Measurements from ENCODE around the gene ZNF525. TPM values are rescaled to one million over a fixed set of nuclear protein-coding genes. Genes with fewer than 3 reads are reported as not detected.
"Not testable (repeated sequence)": the region's sequence is repeated elsewhere in the genome, so short reads cannot be mapped to it uniquely, and the experiment has no call there.

ZNF525 gene
- total RNA-seq, 2 experiments from 2014 or later = 13.5 to 16.3 TPM

DNA sequence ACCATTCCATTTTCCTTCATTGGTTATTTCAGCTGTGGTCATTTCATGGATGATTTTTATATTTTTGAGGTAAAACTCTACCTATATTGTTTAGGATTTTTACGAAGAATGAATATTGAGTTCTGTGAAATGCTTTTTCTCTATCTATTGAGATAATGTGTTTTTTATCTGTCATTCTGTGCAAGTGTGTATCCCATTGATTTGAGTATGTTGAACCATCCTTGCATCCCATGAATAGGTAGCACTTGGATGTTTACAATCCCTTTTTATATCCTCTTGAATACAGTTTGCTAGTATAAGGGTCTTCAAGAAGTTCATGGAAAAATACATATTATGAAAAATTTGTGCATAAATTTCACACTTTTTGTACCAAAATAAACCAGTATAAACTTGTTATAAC lies 9.8 kb upstream of the ZNF525 start:
- no peaks in the 10 kb centered on the region for H3K4me1 ChIP-seq (ENCODE audit: insufficient read depth, low read length)
- peaks cover 61% of the 10 kb centered on the region for H3K36me3 Mint-ChIP-seq (ENCODE audit: low read depth)
- no peak overlapping the region for H3K27ac Mint-ChIP-seq
- TF ChIP-seq, protein P1, sequence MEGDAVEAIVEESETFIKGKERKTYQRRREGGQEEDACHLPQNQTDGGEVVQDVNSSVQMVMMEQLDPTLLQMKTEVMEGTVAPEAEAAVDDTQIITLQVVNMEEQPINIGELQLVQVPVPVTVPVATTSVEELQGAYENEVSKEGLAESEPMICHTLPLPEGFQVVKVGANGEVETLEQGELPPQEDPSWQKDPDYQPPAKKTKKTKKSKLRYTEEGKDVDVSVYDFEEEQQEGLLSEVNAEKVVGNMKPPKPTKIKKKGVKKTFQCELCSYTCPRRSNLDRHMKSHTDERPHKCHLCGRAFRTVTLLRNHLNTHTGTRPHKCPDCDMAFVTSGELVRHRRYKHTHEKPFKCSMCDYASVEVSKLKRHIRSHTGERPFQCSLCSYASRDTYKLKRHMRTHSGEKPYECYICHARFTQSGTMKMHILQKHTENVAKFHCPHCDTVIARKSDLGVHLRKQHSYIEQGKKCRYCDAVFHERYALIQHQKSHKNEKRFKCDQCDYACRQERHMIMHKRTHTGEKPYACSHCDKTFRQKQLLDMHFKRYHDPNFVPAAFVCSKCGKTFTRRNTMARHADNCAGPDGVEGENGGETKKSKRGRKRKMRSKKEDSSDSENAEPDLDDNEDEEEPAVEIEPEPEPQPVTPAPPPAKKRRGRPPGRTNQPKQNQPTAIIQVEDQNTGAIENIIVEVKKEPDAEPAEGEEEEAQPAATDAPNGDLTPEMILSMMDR (IDR thresholded peaks at IDR 0.05) = no peak
- no peak overlapping the region for H3K4me3 Mint-ChIP-seq
- H3K9me3 ChIP-seq (ENCODE audit: control insufficient read depth in 1 of 2, insufficient read depth in 1 of 2, low read length in 2 of 2) = peaks cover 52 to 79% of the 10 kb centered on the region in 2 experiments
- no peaks in the 10 kb centered on the region for H3K27me3 ChIP-seq (ENCODE audit: control insufficient read depth in 1 of 2, insufficient read depth in 2 of 2, low read length in 2 of 2)
- no peak for ATAC-seq (ENCODE audit: poor library complexity)
- ChIA-PET POLR2A (no interaction called here), CTCF (no interaction called here)
- peaks cover 17% of the 10 kb centered on the region for H3K9me3 Mint-ChIP-seq
- intact Hi-C loops (cut with DNase I, micrococcal nuclease) = no loop called here
- no peak overlapping the region for H3K27ac ChIP-seq (ENCODE audit: low read depth in 1 of 2, low read length in 2 of 2)
- peaks cover 10% of the 10 kb centered on the region for H3K36me3 ChIP-seq (ENCODE audit: insufficient read depth, low read length)
- no peaks in the 10 kb centered on the region for H3K27me3 Mint-ChIP-seq
- H3K4me1 Mint-ChIP-seq (ENCODE audit: low read depth) = no peaks in the 10 kb centered on the region
- no peak overlapping the region for H3K4me3 ChIP-seq (ENCODE audit: low read length)
- no peak for DNase-seq

DNA sequence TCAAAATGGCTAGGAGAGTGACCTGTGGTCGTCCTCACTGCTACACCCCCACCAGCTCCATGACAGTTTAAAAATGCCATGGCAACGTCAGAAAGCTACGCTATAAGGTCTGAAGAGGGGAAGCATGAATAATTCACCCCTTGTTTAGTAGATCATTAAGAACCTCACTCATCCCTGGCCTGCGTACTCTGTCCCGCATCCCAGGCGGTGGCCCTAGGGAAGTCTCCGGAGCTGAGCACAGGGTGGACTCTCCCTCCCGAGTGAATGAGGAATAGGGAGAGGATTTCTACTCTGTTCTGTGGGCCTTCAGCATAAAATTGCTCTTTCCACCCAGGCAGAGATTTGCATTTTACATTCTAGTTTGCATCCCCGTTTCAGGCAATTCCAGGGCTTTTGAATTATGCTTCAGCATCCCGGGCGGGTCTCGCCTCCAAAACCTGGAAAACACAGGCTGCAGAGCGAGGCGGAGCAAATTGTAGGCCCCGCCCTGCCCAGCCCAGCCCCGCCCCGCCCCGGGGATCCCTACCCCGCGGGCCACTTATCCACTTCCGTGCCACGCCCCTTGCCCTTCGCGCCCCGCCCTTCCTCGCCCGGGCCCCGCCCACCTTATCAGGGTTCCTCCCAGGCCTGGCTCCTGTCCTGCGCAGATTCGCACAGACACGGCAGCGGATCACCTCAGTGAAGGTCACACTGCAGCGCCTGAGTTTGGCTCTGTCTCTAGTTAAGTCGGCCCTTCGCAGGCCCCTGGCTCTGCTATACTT lies 7.5 kb upstream of the ZNF525 start:
- H3K4me1 ChIP-seq (ENCODE audit: insufficient read depth, low read length) = no peaks in the 10 kb centered on the region
- intact Hi-C loops (cut with DNase I, micrococcal nuclease) = no loop called here
- ATAC-seq (ENCODE audit: poor library complexity) (no peak), DNase-seq (no peak)
- ChIA-PET POLR2A (no interaction called here), CTCF (no interaction called here)
- Mint-ChIP-seq H3K4me1 (ENCODE audit: low read depth) (no peaks in the 10 kb centered on the region), H3K27ac (no peak overlapping the region), H3K36me3 (ENCODE audit: low read depth) (peaks cover 38% of the 10 kb centered on the region), H3K27me3 (no peaks in the 10 kb centered on the region), H3K9me3 (peaks cover 5% of the 10 kb centered on the region), H3K4me3 (no peak overlapping the region)
- H3K4me3 ChIP-seq (ENCODE audit: low read length) = no peak overlapping the region
- TF ChIP-seq, protein P1 (IDR thresholded peaks at IDR 0.05) = no peak
- H3K27me3 ChIP-seq (ENCODE audit: control insufficient read depth in 1 of 2, insufficient read depth in 2 of 2, low read length in 2 of 2) = no peaks in the 10 kb centered on the region
- no peaks in the 10 kb centered on the region for H3K36me3 ChIP-seq (ENCODE audit: insufficient read depth, low read length)
- no peak overlapping the region for H3K27ac ChIP-seq (ENCODE audit: low read depth in 1 of 2, low read length in 2 of 2)
- H3K9me3 ChIP-seq (ENCODE audit: control insufficient read depth in 1 of 2, insufficient read depth in 1 of 2, low read length in 2 of 2) = peaks cover 52 to 56% of the 10 kb centered on the region in 2 experiments

DNA sequence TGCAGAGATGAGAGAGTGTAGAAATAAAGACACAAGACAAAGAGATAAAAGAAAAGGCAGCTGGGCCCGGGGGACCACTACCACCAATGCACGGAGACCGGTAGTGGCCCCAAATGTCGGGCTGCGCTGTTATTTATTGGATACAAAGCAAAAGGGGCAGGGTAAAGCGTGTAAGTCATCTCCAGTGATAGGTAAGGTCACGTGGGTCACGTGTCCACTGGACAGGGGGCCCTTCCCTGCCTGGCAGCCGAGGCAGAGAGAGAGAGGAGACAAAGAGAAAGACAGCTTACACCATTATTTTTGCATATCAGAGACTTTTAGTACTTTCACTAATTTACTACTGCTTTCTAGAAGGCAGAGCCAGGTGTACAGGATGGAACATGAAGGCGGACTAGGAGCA lies 5.4 kb upstream of the ZNF525 start:
- H3K36me3 ChIP-seq (ENCODE audit: insufficient read depth, low read length); H3K27me3 Mint-ChIP-seq; H3K4me3 ChIP-seq (ENCODE audit: low read length); H3K27me3 ChIP-seq (ENCODE audit: control insufficient read depth in 1 of 2, insufficient read depth in 2 of 2, low read length in 2 of 2); ATAC-seq (ENCODE audit: poor library complexity); H3K9me3 Mint-ChIP-seq; H3K4me1 Mint-ChIP-seq (ENCODE audit: low read depth); CTCF ChIA-PET; POLR2A ChIA-PET; H3K4me1 ChIP-seq (ENCODE audit: insufficient read depth, low read length); H3K27ac ChIP-seq (ENCODE audit: low read depth in 1 of 2, low read length in 2 of 2); H3K27ac Mint-ChIP-seq; DNase-seq; H3K4me3 Mint-ChIP-seq: not testable (repeated sequence)
- H3K36me3 Mint-ChIP-seq (ENCODE audit: low read depth) = peaks cover 26% of the 10 kb centered on the region
- H3K9me3 ChIP-seq (ENCODE audit: control insufficient read depth in 1 of 2, insufficient read depth in 1 of 2, low read length in 2 of 2) = peaks cover 36 to 43% of the 10 kb centered on the region in 2 experiments
- intact Hi-C loops (cut with DNase I, micrococcal nuclease) = loop anchor here in 1 of 2 experiments (10.0 kb wide), 2 partner anchors 105 to 395 kb away; partner anchors contain the start of genes VN1R2, ZNF677 and ZNF816

Measured in CD4-positive, alpha-beta T cell (primary cell).